ENCODE results near the gene HIPK2. TPM values are rescaled to one million over a fixed set of nuclear protein-coding genes. Genes with fewer than 3 reads are reported as not detected.

HIPK2 gene
- total and polyA plus RNA-seq, 5 donors: 72.1 to 131 (median 96.1) TPM

- intact Hi-C loops (cut with DNase I): no loop called here
Observed at GRCh38 chr7:139753081-139753692, 24.6 kb downstream of the HIPK2 start.

DNA sequence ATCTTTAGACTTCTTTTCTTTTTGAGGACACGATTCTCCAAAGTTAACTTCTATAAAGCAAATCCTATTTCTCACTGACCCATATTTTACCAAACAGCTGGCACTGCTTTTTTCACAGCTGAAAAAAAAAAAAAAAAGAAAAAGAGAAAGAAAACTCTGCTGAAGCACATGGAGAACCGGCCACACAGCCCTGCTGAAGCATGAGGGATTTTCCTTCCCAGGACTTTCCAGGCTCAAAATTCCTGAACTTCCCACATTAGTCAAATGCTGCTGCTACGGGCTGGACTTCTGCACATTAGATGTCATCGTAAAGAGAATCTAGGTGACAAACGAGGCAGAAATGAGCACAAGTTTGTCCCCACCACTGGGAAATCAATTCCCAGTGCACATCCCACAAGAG lies 25.2 kb downstream of the HIPK2 start:
- Histone ChIP-seq H3K4me1 (ENCODE audit: control insufficient read depth, insufficient read depth, low read length) (peaks cover 45% of the 10 kb centered on the region), H3K27me3 (ENCODE audit: control insufficient read depth, insufficient read depth) (no peaks in the 10 kb centered on the region), H3K4me3 (ENCODE audit: low read length) (no peak overlapping the region), H3K27ac (ENCODE audit: low read length) (peak overlapping the region; percentile 48), H3K9me3 (ENCODE audit: control insufficient read depth, low read length) (no peaks in the 10 kb centered on the region)
- intact Hi-C loops (cut with DNase I): no loop called here
- 54% methylated on average over 5 of the region's 5 CpGs for WGBS
- ATAC-seq (no peak), DNase-seq (no peak)

More at GRCh38 chr7:139753081-139753692, 24.6 kb downstream of the HIPK2 start:
- 78% methylated on average over 7 of the region's 7 CpGs for WGBS
- Histone ChIP-seq H3K9me3 (ENCODE audit: control insufficient read depth, low read length) (no peaks in the 10 kb centered on the region), H3K27ac (ENCODE audit: low read length) (peak overlapping the region; percentile 43), H3K4me1 (ENCODE audit: control insufficient read depth, insufficient read depth, low read length) (peaks cover 41% of the 10 kb centered on the region), H3K27me3 (ENCODE audit: control insufficient read depth, insufficient read depth) (no peaks in the 10 kb centered on the region), H3K4me3 (ENCODE audit: low read length) (no peak overlapping the region)
- DNase-seq (no peak), ATAC-seq (no peak)

DNA sequence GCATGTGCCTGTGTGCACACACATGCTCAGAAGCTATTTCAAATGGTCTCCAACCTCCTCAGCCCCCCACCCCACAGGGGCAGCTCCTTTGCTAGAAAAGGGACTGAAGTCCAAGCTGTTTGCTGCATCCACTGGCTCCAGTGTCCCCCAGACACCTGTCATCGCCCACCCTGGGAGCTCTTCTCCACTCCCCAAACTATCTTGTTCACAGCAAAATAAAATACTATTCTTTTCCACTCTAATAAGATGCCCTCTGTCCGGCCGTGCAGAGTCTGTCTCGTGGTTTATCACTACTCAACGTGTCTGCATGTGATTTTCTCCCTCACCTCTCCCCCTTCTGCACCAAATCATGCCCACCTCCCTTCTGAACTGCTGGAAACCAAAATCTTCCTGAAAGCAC lies 25.6 kb downstream of the HIPK2 start:
- Histone ChIP-seq H3K4me3 (ENCODE audit: low read length) (no peak overlapping the region), H3K27ac (ENCODE audit: low read length) (peak overlapping the region; percentile 48), H3K4me1 (ENCODE audit: control insufficient read depth, insufficient read depth, low read length) (peaks cover 42% of the 10 kb centered on the region), H3K27me3 (ENCODE audit: control insufficient read depth, insufficient read depth) (no peaks in the 10 kb centered on the region), H3K9me3 (ENCODE audit: control insufficient read depth, low read length) (no peaks in the 10 kb centered on the region)
- 62% methylated on average over 5 of the region's 5 CpGs for WGBS
- intact Hi-C loops (cut with DNase I): no loop called here
- no peak for ATAC-seq
- no peak for DNase-seq

DNA sequence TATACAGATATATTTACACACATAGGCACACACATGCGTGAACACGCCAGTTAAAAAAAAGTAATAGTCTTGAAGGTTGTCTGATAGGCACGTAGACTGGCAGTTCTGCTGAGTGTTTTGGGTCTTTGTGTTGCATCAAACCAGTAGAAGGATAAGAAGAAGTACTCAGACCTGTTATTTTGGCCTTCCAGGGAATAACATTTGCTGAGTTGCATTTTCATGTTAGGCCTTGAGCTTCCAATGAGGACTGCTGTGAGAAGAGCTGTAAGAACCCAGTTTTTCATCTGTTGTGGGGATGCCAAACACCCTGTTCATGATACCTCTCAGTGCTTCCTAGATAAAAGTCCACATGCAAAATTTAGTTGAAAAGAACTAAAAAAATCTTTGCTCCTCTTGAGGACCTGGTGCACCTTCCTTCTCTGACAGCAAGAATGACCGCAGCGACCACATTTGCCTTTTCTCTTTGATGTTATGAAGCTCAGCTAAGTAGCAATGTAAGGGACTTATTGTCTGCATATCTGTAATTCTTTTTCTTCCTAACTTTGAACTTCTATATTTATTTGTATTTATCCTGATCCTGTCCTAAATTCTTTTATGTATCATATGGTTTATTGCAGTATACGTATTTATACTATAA lies 27.2 kb downstream of the HIPK2 start:
- Histone ChIP-seq H3K27ac (ENCODE audit: low read length) (no peak overlapping the region), H3K4me1 (ENCODE audit: control insufficient read depth, insufficient read depth, low read length) (peaks cover 56% of the 10 kb centered on the region), H3K4me3 (ENCODE audit: low read length) (no peak overlapping the region), H3K27me3 (ENCODE audit: control insufficient read depth, insufficient read depth) (no peaks in the 10 kb centered on the region), H3K9me3 (ENCODE audit: control insufficient read depth, low read length) (no peaks in the 10 kb centered on the region)
- ATAC-seq (no peak), DNase-seq (no peak)
- 98% methylated on average over 6 of the region's 6 CpGs for WGBS
- intact Hi-C loops (cut with DNase I): no loop called here

DNA sequence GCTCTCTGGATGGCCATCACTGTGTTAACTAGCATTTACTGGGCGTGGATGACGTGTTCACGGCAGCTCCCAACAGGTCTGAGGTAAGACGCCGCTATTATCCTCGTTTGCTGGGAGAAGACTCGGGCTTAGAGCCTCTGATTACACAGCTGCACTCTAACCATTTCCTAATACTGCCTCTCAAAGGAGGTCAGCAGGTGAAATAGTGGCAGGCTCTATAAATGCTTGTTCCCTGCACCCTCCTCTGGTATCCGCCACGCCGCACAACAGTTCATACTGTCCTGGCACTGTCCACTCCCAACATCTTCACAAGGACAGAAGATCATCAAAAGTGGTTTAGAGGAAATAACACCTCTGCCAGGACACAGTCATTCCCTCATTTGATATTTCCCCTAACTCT lies 28.3 kb downstream of the HIPK2 start:
- Histone ChIP-seq H3K4me1 (ENCODE audit: control insufficient read depth, insufficient read depth, low read length) (peaks cover 61% of the 10 kb centered on the region), H3K4me3 (ENCODE audit: low read length) (no peak overlapping the region), H3K9me3 (ENCODE audit: control insufficient read depth, low read length) (no peaks in the 10 kb centered on the region), H3K27ac (ENCODE audit: low read length) (peak overlapping the region; percentile 96), H3K27me3 (ENCODE audit: control insufficient read depth, insufficient read depth) (no peaks in the 10 kb centered on the region)
- WGBS: 78% methylated on average over 10 of the region's 10 CpGs
- intact Hi-C loops (cut with DNase I): no loop called here
- DNase-seq (peak in 1 of 3 donors; percentile 45), ATAC-seq (peak; percentile 28 to 73)

DNA sequence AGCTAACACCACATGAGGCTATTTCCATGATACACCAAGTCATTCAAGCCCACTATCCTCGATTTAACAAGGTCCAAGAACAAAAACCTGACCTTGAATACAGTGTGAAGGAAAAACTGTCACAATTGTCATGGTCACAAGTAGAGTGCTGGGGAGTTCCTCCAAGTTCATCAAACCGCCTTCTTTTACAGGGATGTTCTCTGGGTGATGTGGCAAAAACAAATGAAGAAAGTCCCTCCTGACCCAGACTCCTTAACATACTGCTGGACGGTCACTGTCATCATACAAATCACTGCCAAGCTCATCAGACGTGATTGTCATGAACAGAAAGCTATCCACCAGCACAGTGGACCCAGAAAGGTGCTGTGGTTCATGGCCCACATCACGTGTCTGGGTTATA lies 28.9 kb downstream of the HIPK2 start:
- intact Hi-C loops (cut with DNase I): no loop called here
- H3K27ac ChIP-seq (ENCODE audit: low read length): peak overlapping the region; percentile 96
- no peak overlapping the region for H3K4me3 ChIP-seq (ENCODE audit: low read length)
- no peaks in the 10 kb centered on the region for H3K9me3 ChIP-seq (ENCODE audit: control insufficient read depth, low read length)
- H3K27me3 ChIP-seq (ENCODE audit: control insufficient read depth, insufficient read depth): no peaks in the 10 kb centered on the region
- DNase-seq (no peak), ATAC-seq (no peak)
- peaks cover 62% of the 10 kb centered on the region for H3K4me1 ChIP-seq (ENCODE audit: control insufficient read depth, insufficient read depth, low read length)
- WGBS: 72% methylated on average over 5 of the region's 5 CpGs

- peak; percentile 27 to 77 for ATAC-seq
- 48% methylated on average over 9 of the region's 9 CpGs for WGBS
- intact Hi-C loops (cut with DNase I): no loop called here
- Histone ChIP-seq H3K27ac (ENCODE audit: low read length) (peak overlapping the region; percentile 96), H3K4me3 (ENCODE audit: low read length) (no peak overlapping the region), H3K27me3 (ENCODE audit: control insufficient read depth, insufficient read depth) (no peaks in the 10 kb centered on the region), H3K4me1 (ENCODE audit: control insufficient read depth, insufficient read depth, low read length) (peaks cover 61% of the 10 kb centered on the region), H3K9me3 (ENCODE audit: control insufficient read depth, low read length) (no peaks in the 10 kb centered on the region)
- DNase-seq: peak; percentile 65 to 81 (median 76)
Observed at GRCh38 chr7:139748373-139748765, 29.4 kb downstream of the HIPK2 start.

GRCh38 chr7:139747662-139748372 lies 30.0 kb downstream of the HIPK2 start:
- Histone ChIP-seq H3K4me1 (ENCODE audit: control insufficient read depth, insufficient read depth, low read length) (peaks cover 61% of the 10 kb centered on the region), H3K9me3 (ENCODE audit: control insufficient read depth, low read length) (no peaks in the 10 kb centered on the region), H3K4me3 (ENCODE audit: low read length) (no peak overlapping the region), H3K27me3 (ENCODE audit: control insufficient read depth, insufficient read depth) (no peaks in the 10 kb centered on the region), H3K27ac (ENCODE audit: low read length) (peak overlapping the region; percentile 96)
- 75% methylated on average over 13 of the region's 13 CpGs for WGBS
- intact Hi-C loops (cut with DNase I): no loop called here
- ATAC-seq (peak in 1 of 2 donors; percentile 17), DNase-seq (peak in 1 of 3 donors; percentile 42)

DNA sequence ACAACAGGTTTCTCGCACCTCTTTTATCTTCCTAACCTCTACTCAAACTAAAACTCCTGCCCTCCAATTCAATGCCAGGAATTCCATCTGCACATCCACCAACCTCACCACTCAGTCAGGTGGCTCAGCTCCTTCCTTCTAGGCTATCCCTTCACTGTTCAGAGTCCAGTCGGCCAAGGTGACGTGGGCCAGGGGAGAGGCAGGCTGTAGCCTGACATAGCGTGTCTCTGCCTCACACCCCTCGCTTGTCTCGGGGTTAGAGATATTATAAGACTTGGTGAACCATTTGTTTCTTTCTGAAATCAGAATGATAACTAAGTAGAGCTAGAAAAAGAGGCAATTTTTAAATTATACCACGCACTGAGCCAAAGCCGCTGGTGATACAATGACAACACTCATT lies 31.1 kb downstream of the HIPK2 start:
- no peak for ATAC-seq
- intact Hi-C loops (cut with DNase I): no loop called here
- H3K4me3 ChIP-seq (ENCODE audit: low read length): no peak overlapping the region
- peaks cover 59% of the 10 kb centered on the region for H3K4me1 ChIP-seq (ENCODE audit: control insufficient read depth, insufficient read depth, low read length)
- no peaks in the 10 kb centered on the region for H3K27me3 ChIP-seq (ENCODE audit: control insufficient read depth, insufficient read depth)
- no peaks in the 10 kb centered on the region for H3K9me3 ChIP-seq (ENCODE audit: control insufficient read depth, low read length)
- WGBS: 80% methylated on average over 8 of the region's 8 CpGs
- H3K27ac ChIP-seq (ENCODE audit: low read length): peak overlapping the region; percentile 93
- no peak for DNase-seq

GRCh38 chr7:139745678-139746143 lies 32.1 kb downstream of the HIPK2 start:
- intact Hi-C loops (cut with DNase I): no loop called here
- DNase-seq (peak in 1 of 3 donors; percentile 58), ATAC-seq (peak in 1 of 2 donors; percentile 27)
- 12% methylated on average over 6 of the region's 6 CpGs for WGBS
- Histone ChIP-seq H3K4me3 (ENCODE audit: low read length) (no peak overlapping the region), H3K4me1 (ENCODE audit: control insufficient read depth, insufficient read depth, low read length) (peaks cover 62% of the 10 kb centered on the region), H3K9me3 (ENCODE audit: control insufficient read depth, low read length) (no peaks in the 10 kb centered on the region), H3K27ac (ENCODE audit: low read length) (peak overlapping the region; percentile 93), H3K27me3 (ENCODE audit: control insufficient read depth, insufficient read depth) (no peaks in the 10 kb centered on the region)

Measured in right cardiac atrium (tissue), 5 donors.